ENCODE results near the gene RTP5.

GRCh38 chr2:241908686-241909420 lies 39.3 kb downstream of the RTP5 start:
- TF ChIP-seq CTCF (conservative IDR thresholded peaks at IDR 0.05; ENCODE audit: low read length) = no peak
- no peak for TF ChIP-seq EZH2phosphoT487 (IDR thresholded peaks at IDR 0.05; ENCODE audit: borderline replicate concordance)

Data from Loucy (cell line).